Left lung (tissue), 10 donors: ENCODE results near the gene CDCA3. TPM values are rescaled to one million over a fixed set of nuclear protein-coding genes. Genes with fewer than 3 reads are reported as not detected.
A peak's percentile ranks its signal among the peaks of the same experiment; 100 is the strongest.

Experiments
- ATAC-seq: fragments of 200-7000 bp; cut with Tn5 transposase; one replicate; pipeline ENCODE4 v1.9.1; 2020; ENCODE audit warnings: moderate library complexity
- DNase-seq, 4 donors: peaks; one replicate each; pipeline ENCODE4 v3.0.0-alpha.2; 2013 to 2020
- H3K27ac ChIP-seq, 2 donors: fragments of 200-600 bp; sonication (generic) in 1 of 2; one replicate each; pipeline versions ENCODE4 v1.5.0 to v1.8.0; 2020 to 2021
- H3K27me3 ChIP-seq, 2 donors: fragments of 200-600 bp; sonication (generic) in 1 of 2; one replicate each; pipeline versions ENCODE4 v1.5.0 to v1.8.0; 2020 to 2021
- H3K36me3 ChIP-seq, 2 donors: fragments of 200-600 bp; sonication (generic) in 1 of 2; one replicate each; pipeline versions ENCODE4 v1.5.0 to v1.8.0; 2020 to 2021
- H3K4me1 ChIP-seq, 2 donors: fragments of 200-600 bp; one replicate each; pipeline ENCODE4 v1.8.0; 2021
- H3K4me3 ChIP-seq, 2 donors: fragments of 200-600 bp; sonication (generic) in 1 of 2; one replicate each; pipeline versions ENCODE4 v1.5.0 to v1.8.0; 2020 to 2021; ENCODE audit warnings: mild to moderate bottlenecking in 1 of 2
- H3K9me3 ChIP-seq, 2 donors: fragments of 200-600 bp; sonication (generic) in 1 of 2; one replicate each; pipeline versions ENCODE4 v1.5.0 to v1.8.0; 2020 to 2021
- intact Hi-C, 2 donors: fragments of 100-400 bp; cut with DNase I; formaldehyde crosslinking; loops; one replicate each; pipeline versions ENCODE4 v1.11.2 to v1.14.2; 2022
- polyA plus RNA-seq, 6 donors: library from polyadenylated mRNA; unstranded; fragments of 120-200 nt; gene quantifications; one replicate each; pipeline ENCODE4 v1.2.1, GENCODE V29; 2013; ENCODE audit not compliant: insufficient read length in 6 of 6
- total RNA-seq, 2 donors: library from RNA; stranded (reverse); fragmentation: NEBNext Ultra II Directional; extraction: Animal tissue kit (Norgen Biotek cat#: 25700); gene quantifications; one replicate each; pipeline ENCODE4 v1.2.1, GENCODE V29; 2021
- TF ChIP-seq, protein P1 (sequence below), 2 donors: fragments of 200-600 bp; sonication (generic) in 1 of 2; IDR thresholded peaks; one replicate each; pipeline versions ENCODE4 v1.5.0 to v1.8.0; 2021; ENCODE audit warnings: antibody characterized with exemption in 2 of 2
- donor health status: DM: no; HTN: yes; CAD: no.
- donor health status: DM: no; HTN: no; CAD: no.

The CDCA3 gene
- total and polyA plus RNA-seq, 8 donors = 2.0 to 59.2 (median 28.2) TPM

DNA sequence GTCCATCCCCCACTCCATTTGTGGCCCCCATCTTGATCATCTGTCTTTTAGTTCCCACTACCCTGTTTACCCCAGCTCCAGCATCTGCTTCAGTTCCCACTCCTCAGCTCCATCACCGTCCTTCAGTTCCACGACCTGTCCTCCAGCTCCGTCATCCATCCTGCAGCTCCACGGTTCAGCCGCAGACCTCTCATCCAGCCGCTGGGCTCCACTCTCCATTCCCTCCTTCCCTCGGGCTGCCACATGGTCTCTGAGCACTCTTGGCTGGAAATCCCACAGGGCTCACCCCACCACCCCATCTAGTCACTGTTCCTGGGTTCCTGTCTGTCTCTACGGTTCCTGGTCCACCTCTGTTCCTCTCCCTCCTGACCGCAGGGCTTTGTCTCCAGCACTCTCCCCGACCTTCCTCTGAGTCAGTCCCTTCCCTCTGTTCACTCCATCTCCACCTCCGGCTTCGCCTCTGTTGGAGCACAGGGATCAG is 26.1 kb downstream of the CDCA3 start:
- H3K9me3 ChIP-seq = no peaks in the 10 kb centered on the region
- DNase-seq (no peak), ATAC-seq (no peak)
- peaks cover 0 to 85% of the 10 kb centered on the region in 2 donors for H3K27me3 ChIP-seq
- TF ChIP-seq, protein P1, sequence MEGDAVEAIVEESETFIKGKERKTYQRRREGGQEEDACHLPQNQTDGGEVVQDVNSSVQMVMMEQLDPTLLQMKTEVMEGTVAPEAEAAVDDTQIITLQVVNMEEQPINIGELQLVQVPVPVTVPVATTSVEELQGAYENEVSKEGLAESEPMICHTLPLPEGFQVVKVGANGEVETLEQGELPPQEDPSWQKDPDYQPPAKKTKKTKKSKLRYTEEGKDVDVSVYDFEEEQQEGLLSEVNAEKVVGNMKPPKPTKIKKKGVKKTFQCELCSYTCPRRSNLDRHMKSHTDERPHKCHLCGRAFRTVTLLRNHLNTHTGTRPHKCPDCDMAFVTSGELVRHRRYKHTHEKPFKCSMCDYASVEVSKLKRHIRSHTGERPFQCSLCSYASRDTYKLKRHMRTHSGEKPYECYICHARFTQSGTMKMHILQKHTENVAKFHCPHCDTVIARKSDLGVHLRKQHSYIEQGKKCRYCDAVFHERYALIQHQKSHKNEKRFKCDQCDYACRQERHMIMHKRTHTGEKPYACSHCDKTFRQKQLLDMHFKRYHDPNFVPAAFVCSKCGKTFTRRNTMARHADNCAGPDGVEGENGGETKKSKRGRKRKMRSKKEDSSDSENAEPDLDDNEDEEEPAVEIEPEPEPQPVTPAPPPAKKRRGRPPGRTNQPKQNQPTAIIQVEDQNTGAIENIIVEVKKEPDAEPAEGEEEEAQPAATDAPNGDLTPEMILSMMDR (IDR thresholded peaks at IDR 0.05) = no peak
- intact Hi-C loops = no loop called here
- no peaks in the 10 kb centered on the region for H3K36me3 ChIP-seq
- no peak overlapping the region for H3K27ac ChIP-seq
- H3K4me3 ChIP-seq = no peak overlapping the region
- H3K4me1 ChIP-seq = peaks cover 9 to 50% of the 10 kb centered on the region in 2 donors

DNA sequence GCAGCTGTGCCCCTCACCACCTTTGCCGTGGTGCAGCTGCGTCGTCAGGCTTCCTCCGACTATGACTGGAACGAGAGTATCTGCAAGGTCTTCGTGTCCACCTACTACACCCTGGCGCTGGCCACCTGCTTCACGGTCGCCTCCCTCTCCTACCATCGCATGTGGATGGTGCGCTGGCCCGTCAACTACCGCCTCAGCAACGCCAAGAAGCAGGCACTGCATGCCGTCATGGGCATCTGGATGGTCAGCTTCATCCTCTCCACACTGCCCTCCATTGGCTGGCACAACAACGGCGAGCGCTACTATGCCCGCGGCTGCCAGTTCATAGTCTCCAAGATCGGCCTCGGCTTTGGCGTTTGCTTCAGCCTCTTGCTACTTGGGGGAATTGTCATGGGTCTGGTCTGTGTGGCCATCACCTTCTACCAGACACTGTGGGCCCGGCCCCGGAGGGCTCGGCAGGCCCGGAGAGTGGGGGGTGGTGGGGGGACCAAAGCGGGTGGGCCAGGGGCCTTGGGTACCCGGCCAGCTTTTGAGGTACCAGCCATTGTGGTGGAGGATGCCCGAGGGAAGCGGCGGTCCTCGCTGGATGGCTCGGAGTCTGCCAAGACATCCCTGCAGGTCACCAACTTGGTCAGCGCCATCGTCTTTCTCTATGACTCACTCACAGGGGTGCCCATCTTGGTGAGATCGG is 26.9 kb downstream of the CDCA3 start:
- intact Hi-C loops = no loop called here
- no peak overlapping the region for H3K4me3 ChIP-seq
- ATAC-seq (no peak), DNase-seq (no peak)
- H3K36me3 ChIP-seq = no peaks in the 10 kb centered on the region
- H3K27ac ChIP-seq = no peak overlapping the region
- H3K9me3 ChIP-seq = no peaks in the 10 kb centered on the region
- TF ChIP-seq, protein P1 (IDR thresholded peaks at IDR 0.05) = no peak
- H3K4me1 ChIP-seq = peaks cover 9 to 43% of the 10 kb centered on the region in 2 donors
- H3K27me3 ChIP-seq = peaks cover 0 to 78% of the 10 kb centered on the region in 2 donors

DNA sequence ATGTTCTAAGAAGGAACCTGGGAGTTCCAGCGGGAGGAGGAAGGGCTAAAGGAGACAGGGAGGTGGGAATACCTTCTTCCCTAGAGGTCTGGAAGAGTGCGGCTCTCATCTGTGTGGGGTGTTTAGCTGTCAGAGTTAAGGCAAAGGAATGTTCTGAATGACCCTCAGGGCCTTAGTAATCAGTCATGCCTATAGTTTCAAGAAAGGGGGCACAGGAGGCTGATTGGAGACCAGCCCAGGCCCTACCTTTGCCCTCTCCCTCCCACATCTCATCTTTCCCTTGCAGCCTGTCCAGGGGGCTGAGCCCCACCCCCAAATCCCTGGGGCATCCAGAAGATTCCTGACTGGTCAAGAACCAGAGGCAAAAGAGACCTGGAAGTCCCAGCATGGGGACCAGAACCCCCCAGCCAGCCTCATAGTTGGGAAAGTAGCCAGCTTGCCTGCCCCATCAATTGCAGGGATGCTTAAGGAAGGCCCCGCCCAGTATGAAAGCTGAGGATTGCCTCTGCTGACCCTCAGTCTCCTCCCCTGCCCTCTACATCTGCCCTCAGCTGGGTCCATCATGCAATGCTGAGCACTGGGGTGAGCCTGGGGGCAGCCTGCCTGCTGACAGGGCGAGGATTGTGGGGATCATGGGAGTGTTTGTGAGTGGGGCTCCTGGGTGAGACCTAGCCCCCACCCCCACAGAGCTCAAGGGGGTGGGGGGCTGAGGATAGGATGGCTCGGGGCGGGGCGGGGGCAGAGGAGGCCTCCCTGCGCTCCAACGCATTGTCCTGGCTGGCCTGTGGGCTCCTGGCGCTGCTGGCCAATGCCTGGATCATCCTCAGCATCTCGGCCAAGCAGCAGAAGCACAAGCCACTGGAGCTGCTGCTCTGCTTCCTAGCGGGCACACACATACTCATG is 27.7 kb downstream of the CDCA3 start:
- Histone ChIP-seq H3K27me3 (peaks cover 0 to 70% of the 10 kb centered on the region in 2 donors), H3K4me3 (no peak overlapping the region), H3K27ac (no peak overlapping the region), H3K9me3 (no peaks in the 10 kb centered on the region), H3K4me1 (peaks cover 9 to 35% of the 10 kb centered on the region in 2 donors), H3K36me3 (no peaks in the 10 kb centered on the region)
- no peak for ATAC-seq
- TF ChIP-seq, protein P1 (IDR thresholded peaks at IDR 0.05) = no peak
- no peak for DNase-seq
- intact Hi-C loops = no loop called here

DNA sequence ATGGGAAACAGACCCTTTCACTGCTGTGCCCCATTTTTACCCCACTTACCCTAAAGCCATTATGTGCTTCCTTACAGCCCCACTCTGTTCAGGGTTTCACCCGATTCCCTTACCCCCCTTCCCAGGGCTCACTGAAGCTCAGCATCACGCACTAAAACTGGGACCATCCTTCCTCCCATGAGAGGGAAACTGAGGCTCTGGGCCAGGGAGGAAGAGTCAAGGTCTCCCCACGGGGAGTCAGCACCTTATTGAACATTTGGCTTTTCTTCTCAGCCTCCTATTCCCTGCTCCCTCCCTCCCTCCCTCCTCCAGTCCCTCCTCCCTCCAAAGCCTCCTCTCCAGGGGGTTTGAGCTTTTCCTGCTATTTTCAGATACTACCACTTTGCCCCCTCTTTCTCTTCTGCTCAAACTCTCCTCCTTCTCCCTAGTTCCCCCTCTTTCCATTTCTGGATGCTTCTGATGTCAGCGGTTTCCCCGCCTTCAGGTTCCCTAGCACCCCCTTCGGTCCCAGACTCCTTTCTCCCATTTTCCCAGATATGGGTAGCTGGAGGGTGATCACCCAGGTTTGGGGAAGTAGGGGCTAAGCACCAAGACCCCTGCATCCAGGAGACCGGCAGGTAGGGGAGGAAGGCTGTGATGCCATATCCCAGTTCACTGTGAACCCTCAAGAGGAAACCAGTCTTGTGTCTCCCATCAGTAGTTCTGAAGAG is 28.5 kb downstream of the CDCA3 start:
- peaks cover 0 to 62% of the 10 kb centered on the region in 2 donors for H3K27me3 ChIP-seq
- H3K36me3 ChIP-seq = no peaks in the 10 kb centered on the region
- H3K9me3 ChIP-seq = no peaks in the 10 kb centered on the region
- peaks cover 9 to 30% of the 10 kb centered on the region in 2 donors for H3K4me1 ChIP-seq
- DNase-seq (no peak), ATAC-seq (no peak)
- intact Hi-C loops = no loop called here
- TF ChIP-seq, protein P1 (IDR thresholded peaks at IDR 0.05) = no peak
- peak overlapping the region in 1 of 2 donors; percentile 41 for H3K4me3 ChIP-seq
- no peak overlapping the region for H3K27ac ChIP-seq
